ENCODE measurements around the gene ZDBF2.

The ZDBF2 gene

DNA sequence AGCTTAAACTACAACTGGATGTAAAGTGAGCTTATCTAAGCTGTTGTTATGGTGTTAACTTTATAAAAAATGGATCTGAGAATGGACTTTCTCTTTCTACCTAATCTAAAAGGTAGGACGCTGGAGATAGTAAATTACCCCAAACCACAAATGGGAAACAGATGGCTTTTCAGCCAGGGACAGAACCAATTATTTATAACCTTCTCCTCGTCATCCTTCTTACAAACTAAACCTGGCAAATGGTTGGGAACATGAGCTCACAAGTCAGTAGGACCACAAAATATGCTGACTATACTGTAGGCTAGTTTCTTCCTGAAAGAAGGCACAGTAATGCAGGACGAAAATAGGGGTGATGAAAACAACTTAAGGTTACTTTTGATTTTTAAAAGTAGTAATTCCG, 32.7 kb upstream of the ZDBF2 start:
- Histone ChIP-seq H2AFZ (ENCODE audit: low read depth, low read length, severe bottlenecking) (no peak overlapping the region), H3K4me3 (ENCODE audit: insufficient read depth, low read length, poor library complexity, severe bottlenecking) (no peak overlapping the region), H3K9me3 (ENCODE audit: insufficient read depth, low read length) (no peaks in the 10 kb centered on the region), H3F3A (ENCODE audit: insufficient read depth) (peaks cover 29% of the 10 kb centered on the region), H3K36me3 (ENCODE audit: low read length) (no peaks in the 10 kb centered on the region), H3K27me3 (ENCODE audit: low read length) (no peaks in the 10 kb centered on the region), H4K20me1 (ENCODE audit: low read depth, low read length) (no peaks in the 10 kb centered on the region), H3K4me2 (ENCODE audit: low read depth, low read length, poor library complexity, severe bottlenecking) (no peak overlapping the region), H3K79me2 (ENCODE audit: insufficient read depth, low read length) (no peaks in the 10 kb centered on the region), H3K9ac (ENCODE audit: low read length) (no peak overlapping the region), H3K9me2 (replicated peaks; ENCODE audit: insufficient read depth, low read length) (no peaks in the 10 kb centered on the region), H3K27ac (ENCODE audit: low read depth, low read length) (no peak overlapping the region)
- TF ChIP-seq EZH2phosphoT487 (conservative IDR thresholded peaks at IDR 0.05; ENCODE audit: low read length) = no peak
- no peak for TF ChIP-seq CTCF (IDR thresholded peaks at IDR 0.05; ENCODE audit: insufficient read depth, low read length, poor library complexity, severe bottlenecking)

- peak overlapping the region; percentile 82 for H2AFZ ChIP-seq (ENCODE audit: low read depth, low read length, severe bottlenecking)
- peaks cover 45% of the 10 kb centered on the region for H3F3A ChIP-seq (ENCODE audit: insufficient read depth)
- H3K4me3 ChIP-seq (ENCODE audit: insufficient read depth, low read length, poor library complexity, severe bottlenecking) = peak overlapping the region; percentile 34
- peak overlapping the region; percentile 96 for H3K27ac ChIP-seq (ENCODE audit: low read depth, low read length)
- H3K79me2 ChIP-seq (ENCODE audit: insufficient read depth, low read length) = no peaks in the 10 kb centered on the region
- TF ChIP-seq CTCF (IDR thresholded peaks at IDR 0.05; ENCODE audit: insufficient read depth, low read length, poor library complexity, severe bottlenecking) = no peak
- TF ChIP-seq EZH2phosphoT487 (conservative IDR thresholded peaks at IDR 0.05; ENCODE audit: low read length) = no peak
- peak overlapping the region; percentile 50 for H3K9ac ChIP-seq (ENCODE audit: low read length)
- no peaks in the 10 kb centered on the region for H3K9me2 ChIP-seq (replicated peaks; ENCODE audit: insufficient read depth, low read length)
- H4K20me1 ChIP-seq (ENCODE audit: low read depth, low read length) = no peaks in the 10 kb centered on the region
- H3K36me3 ChIP-seq (ENCODE audit: low read length) = no peaks in the 10 kb centered on the region
- H3K27me3 ChIP-seq (ENCODE audit: low read length) = no peaks in the 10 kb centered on the region
- H3K9me3 ChIP-seq (ENCODE audit: insufficient read depth, low read length) = no peaks in the 10 kb centered on the region
- peak overlapping the region; percentile 60 for H3K4me2 ChIP-seq (ENCODE audit: low read depth, low read length, poor library complexity, severe bottlenecking)
Measured at GRCh38 chr2:206245265-206245672, 29.2 kb upstream of the ZDBF2 start.

GRCh38 chr2:206250041-206250897, 24.2 kb upstream of the ZDBF2 start:
- Histone ChIP-seq H3K4me2 (ENCODE audit: low read depth, low read length, poor library complexity, severe bottlenecking) (peak overlapping the region; percentile 49), H3K79me2 (ENCODE audit: insufficient read depth, low read length) (no peaks in the 10 kb centered on the region), H3K9ac (ENCODE audit: low read length) (peak overlapping the region; percentile 39), H3F3A (ENCODE audit: insufficient read depth) (peaks cover 30% of the 10 kb centered on the region), H3K9me2 (replicated peaks; ENCODE audit: insufficient read depth, low read length) (no peaks in the 10 kb centered on the region), H2AFZ (ENCODE audit: low read depth, low read length, severe bottlenecking) (peak overlapping the region; percentile 77), H3K27me3 (ENCODE audit: low read length) (no peaks in the 10 kb centered on the region), H3K27ac (ENCODE audit: low read depth, low read length) (peak overlapping the region; percentile 70), H3K36me3 (ENCODE audit: low read length) (no peaks in the 10 kb centered on the region), H3K4me3 (ENCODE audit: insufficient read depth, low read length, poor library complexity, severe bottlenecking) (no peak overlapping the region), H3K9me3 (ENCODE audit: insufficient read depth, low read length) (no peaks in the 10 kb centered on the region), H4K20me1 (ENCODE audit: low read depth, low read length) (no peaks in the 10 kb centered on the region)
- TF ChIP-seq EZH2phosphoT487 (conservative IDR thresholded peaks at IDR 0.05; ENCODE audit: low read length) (no peak), CTCF (IDR thresholded peaks at IDR 0.05; ENCODE audit: insufficient read depth, low read length, poor library complexity, severe bottlenecking) (peak; percentile 24)
